Neural crest cell (in vitro differentiated cells): ENCODE results near the gene ZXDC. TPM values are rescaled to one million over a fixed set of nuclear protein-coding genes. Genes with fewer than 3 reads are reported as not detected.

Experiments used
- DNase-seq: peaks from one replicate; pipeline ENCODE4 v3.0.0; 2021; ENCODE audit warnings: low read depth, mixed read lengths, low spot score
- H3K27ac Mint-ChIP-seq: one replicate; pipeline ENCODE4 v1.8.0; 2021; ENCODE audit warnings: mild to moderate bottlenecking, mixed read lengths; ENCODE audit not compliant: unreplicated experiment
- H3K27me3 Mint-ChIP-seq: 2 replicates; pipeline ENCODE4 v1.8.0; 2021; ENCODE audit warnings: low read depth, mild to moderate bottlenecking, mixed read lengths
- H3K36me3 Mint-ChIP-seq: 2 replicates; pipeline ENCODE4 v1.8.0; 2021; ENCODE audit warnings: low read depth, mild to moderate bottlenecking, mixed read lengths
- H3K4me1 Mint-ChIP-seq: 2 replicates; pipeline ENCODE4 v1.8.0; 2021; ENCODE audit warnings: mixed read lengths
- H3K4me3 Mint-ChIP-seq: one replicate; pipeline ENCODE4 v1.8.0; 2021; ENCODE audit warnings: mild to moderate bottlenecking, mixed read lengths
- H3K9me3 Mint-ChIP-seq: 2 replicates; pipeline ENCODE4 v1.8.0; 2021; ENCODE audit warnings: mixed read lengths
- CTCF ChIP-seq: fragments of 200-600 bp; sonication (generic); conservative IDR thresholded peaks from 2 replicates; pipeline ENCODE4 v1.5.0; 2021; ENCODE audit warnings: antibody characterized with exemption, mild to moderate bottlenecking
- total RNA-seq: library from RNA; stranded (reverse); gene quantifications from 2 replicates; pipeline ENCODE4 v1.2.1, GENCODE V29; 2021

The ZXDC gene
- total RNA-seq, 1 donor from 2014 or later, result 34.3 TPM

- no peak for DNase-seq
- no peaks in the 10 kb centered on the region for H3K27me3 Mint-ChIP-seq
- H3K4me3 Mint-ChIP-seq, result no peak overlapping the region
- no peaks in the 10 kb centered on the region for H3K36me3 Mint-ChIP-seq
- H3K9me3 Mint-ChIP-seq, result no peaks in the 10 kb centered on the region
- peaks cover 3% of the 10 kb centered on the region for H3K4me1 Mint-ChIP-seq
- TF ChIP-seq CTCF, result no peak
- no peak overlapping the region for H3K27ac Mint-ChIP-seq
These were observed 41.2 kb upstream of the ZXDC start for GRCh38 chr3:126516936-126517290.

- Mint-ChIP-seq H3K27me3 (no peaks in the 10 kb centered on the region), H3K27ac (no peak overlapping the region), H3K4me3 (no peak overlapping the region), H3K4me1 (peaks cover 4% of the 10 kb centered on the region), H3K36me3 (no peaks in the 10 kb centered on the region), H3K9me3 (no peaks in the 10 kb centered on the region)
- TF ChIP-seq CTCF, result no peak
- no peak for DNase-seq
These were observed 40.7 kb upstream of the ZXDC start for GRCh38 chr3:126516152-126516935.

- Mint-ChIP-seq H3K4me3 (no peak overlapping the region), H3K36me3 (no peaks in the 10 kb centered on the region), H3K27ac (no peak overlapping the region), H3K27me3 (no peaks in the 10 kb centered on the region), H3K4me1 (peaks cover 9% of the 10 kb centered on the region), H3K9me3 (no peaks in the 10 kb centered on the region)
- no peak for TF ChIP-seq CTCF
- DNase-seq, result no peak
These were observed 39.5 kb upstream of the ZXDC start for GRCh38 chr3:126515066-126515706.

DNA sequence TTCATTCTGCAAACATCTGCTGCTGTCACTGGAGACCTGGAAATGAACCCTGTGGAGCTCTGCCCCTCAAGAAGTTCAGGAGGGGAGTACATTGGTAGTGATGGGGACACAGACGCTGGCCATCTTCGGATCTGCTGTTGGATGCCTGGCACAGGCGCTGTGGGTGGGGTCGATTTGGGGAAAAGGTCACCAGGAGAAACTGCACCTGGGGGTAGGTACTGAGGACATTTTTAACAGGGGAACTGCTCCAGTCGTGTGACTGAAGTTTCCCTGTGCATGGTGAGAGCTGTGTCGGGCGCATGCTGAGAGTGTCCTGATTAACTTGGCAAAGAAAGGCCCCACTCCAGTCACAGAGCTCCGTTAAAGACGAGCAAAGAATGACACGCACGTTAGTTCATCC is 38.5 kb upstream of the ZXDC start:
- H3K4me1 Mint-ChIP-seq, result peaks cover 9% of the 10 kb centered on the region
- H3K27me3 Mint-ChIP-seq, result no peaks in the 10 kb centered on the region
- H3K9me3 Mint-ChIP-seq, result no peaks in the 10 kb centered on the region
- no peaks in the 10 kb centered on the region for H3K36me3 Mint-ChIP-seq
- no peak for DNase-seq
- no peak overlapping the region for H3K27ac Mint-ChIP-seq
- no peak overlapping the region for H3K4me3 Mint-ChIP-seq
- no peak for TF ChIP-seq CTCF

DNA sequence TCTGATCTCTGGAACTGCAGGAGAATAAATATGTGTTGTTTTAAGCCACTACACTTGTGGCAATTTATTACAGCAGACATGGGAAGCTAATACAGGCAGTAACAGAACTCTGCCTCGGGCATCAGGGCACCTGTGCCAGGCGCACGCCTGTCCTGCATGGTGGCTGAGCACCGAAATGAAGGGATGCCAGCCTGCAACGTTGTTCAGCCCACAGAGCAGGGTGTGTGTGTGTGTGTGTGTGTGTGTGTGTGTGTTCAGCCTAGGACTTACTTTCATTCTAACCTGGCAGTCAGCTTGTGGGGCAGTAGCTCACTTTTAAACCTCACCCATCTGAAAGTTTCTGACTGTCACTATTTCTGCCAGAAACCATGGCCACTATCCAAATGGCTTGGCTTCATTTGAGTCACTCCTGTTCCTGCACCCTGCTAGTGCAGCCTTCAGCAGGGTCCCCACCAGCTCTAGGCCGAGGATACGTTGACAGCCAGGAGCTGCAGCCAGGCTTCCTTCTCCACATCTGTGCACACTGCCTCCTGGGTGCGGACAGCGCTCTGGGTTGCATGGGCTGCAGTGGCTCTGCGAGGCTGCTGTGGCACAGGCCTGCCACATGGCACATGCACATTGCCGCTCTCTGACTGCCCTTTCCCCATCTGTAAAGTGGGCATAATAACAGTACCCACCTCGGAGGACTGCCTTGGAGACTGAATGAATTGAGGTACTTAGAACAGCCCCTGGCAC is 37.4 kb upstream of the ZXDC start:
- H3K27ac Mint-ChIP-seq, result no peak overlapping the region
- H3K4me1 Mint-ChIP-seq, result peaks cover 6% of the 10 kb centered on the region
- no peaks in the 10 kb centered on the region for H3K27me3 Mint-ChIP-seq
- no peak for TF ChIP-seq CTCF
- no peaks in the 10 kb centered on the region for H3K36me3 Mint-ChIP-seq
- DNase-seq, result no peak
- no peak overlapping the region for H3K4me3 Mint-ChIP-seq
- H3K9me3 Mint-ChIP-seq, result no peaks in the 10 kb centered on the region
